H9 (cell line): ENCODE measurements around the gene FXN. TPM values are rescaled to one million over a fixed set of nuclear protein-coding genes. Genes with fewer than 3 reads are reported as not detected.
A peak's percentile ranks its signal among the peaks of the same experiment; 100 is the strongest.
"Not testable (repeated sequence)": the region's sequence is repeated elsewhere in the genome, so short reads cannot be mapped to it uniquely, and the experiment has no call there.

Source experiments
- DNase-seq: peaks from one replicate; pipeline ENCODE4 v3.0.0-alpha.2; 2017
- H2AFZ ChIP-seq: one replicate; pipeline ENCODE4 v1.6.1; 2013; ENCODE audit warnings: mild to moderate bottlenecking, low read length, control low read depth, moderate library complexity
- H2AK5ac ChIP-seq: 2 replicates; pipeline ENCODE4 v1.6.1; 2013; ENCODE audit warnings: low read length, control low read depth, mixed read lengths; ENCODE audit not compliant: insufficient read length
- H2BK120ac ChIP-seq: one replicate; pipeline ENCODE4 v1.6.1; 2013; ENCODE audit warnings: low read depth, mild to moderate bottlenecking, low read length, control low read depth, inconsistent platforms; ENCODE audit not compliant: poor library complexity, severe bottlenecking
- H2BK12ac ChIP-seq: 2 replicates; pipeline ENCODE4 v1.6.1; 2013; ENCODE audit warnings: low read length, control low read depth, mixed read lengths, low read depth; ENCODE audit not compliant: insufficient read length
- H2BK15ac ChIP-seq: 2 replicates; pipeline ENCODE4 v1.6.1; 2013; ENCODE audit warnings: low read depth, low read length, control low read depth
- H2BK20ac ChIP-seq: one replicate; pipeline ENCODE4 v1.6.1; 2013; ENCODE audit warnings: low read depth, mild to moderate bottlenecking, low read length, control low read depth, inconsistent platforms; ENCODE audit not compliant: poor library complexity, severe bottlenecking
- H2BK5ac ChIP-seq: 2 replicates; pipeline ENCODE4 v1.6.1; 2013; ENCODE audit warnings: low read length, control low read depth, mixed read lengths; ENCODE audit not compliant: insufficient read length
- H3K14ac ChIP-seq: 2 replicates; pipeline ENCODE4 v1.6.1; 2013; ENCODE audit warnings: low read length, control low read depth; ENCODE audit not compliant: insufficient read depth
- H3K18ac ChIP-seq: 2 replicates; pipeline ENCODE4 v1.6.1; 2013; ENCODE audit warnings: low read depth, mild to moderate bottlenecking, mixed read lengths, low read length, control low read depth; ENCODE audit not compliant: insufficient read length
- H3K23ac ChIP-seq: 2 replicates; pipeline ENCODE4 v1.6.1; 2013; ENCODE audit warnings: low read length, control low read depth, mixed read lengths, low read depth; ENCODE audit not compliant: insufficient read length
- H3K23me2 ChIP-seq: 2 replicates; pipeline ENCODE4 v1.6.1; 2013; ENCODE audit warnings: low read depth, mild to moderate bottlenecking, mixed read lengths, low read length, control low read depth; ENCODE audit not compliant: insufficient read length, poor library complexity, severe bottlenecking
- H3K27ac ChIP-seq: 2 replicates; pipeline ENCODE4 v1.5.1; 2013; ENCODE audit warnings: low read length, control low read depth, mixed read lengths, low read depth; ENCODE audit not compliant: insufficient read length
- H3K27me3 ChIP-seq: 2 replicates; pipeline ENCODE4 v1.6.1; 2013; ENCODE audit warnings: low read length, control low read depth, inconsistent platforms; ENCODE audit not compliant: insufficient read depth
- H3K4ac ChIP-seq: 2 replicates; pipeline ENCODE4 v1.6.1; 2013; ENCODE audit warnings: low read depth, mild to moderate bottlenecking, control low read depth, inconsistent platforms, low read length, moderate library complexity
- H3K4me1 ChIP-seq: 2 replicates; pipeline ENCODE4 v1.6.1; 2013; ENCODE audit warnings: low read length, control low read depth, inconsistent platforms; ENCODE audit not compliant: insufficient read depth
- H3K4me2 ChIP-seq: 2 replicates; pipeline ENCODE4 v1.6.1; 2013; ENCODE audit warnings: low read length, control low read depth, mixed read lengths; ENCODE audit not compliant: insufficient read length, insufficient read depth
- H3K56ac ChIP-seq: 2 replicates; pipeline ENCODE4 v1.6.1; 2013; ENCODE audit warnings: low read depth, mild to moderate bottlenecking, mixed read lengths, low read length, control low read depth; ENCODE audit not compliant: insufficient read length
- H3K79me1 ChIP-seq: 2 replicates; pipeline ENCODE4 v1.6.1; 2013; ENCODE audit warnings: low read depth, mild to moderate bottlenecking, moderate library complexity, low read length, control low read depth, inconsistent platforms; ENCODE audit not compliant: insufficient read depth, poor library complexity, severe bottlenecking
- H3K79me2 ChIP-seq: 2 replicates; pipeline ENCODE4 v1.6.1; 2013; ENCODE audit warnings: low read length, control low read depth, inconsistent platforms; ENCODE audit not compliant: insufficient read depth
- H3K9ac ChIP-seq: 2 replicates; pipeline ENCODE4 v1.6.1; 2013; ENCODE audit warnings: low read length, control low read depth, mixed read lengths; ENCODE audit not compliant: insufficient read length; ENCODE audit errors: extremely low read depth
- H3K9me3 ChIP-seq: one replicate; pipeline ENCODE4 v1.6.1; 2013; ENCODE audit warnings: low read depth, low read length, inconsistent platforms; ENCODE audit not compliant: control insufficient read depth
- H3T11ph ChIP-seq: one replicate; pipeline ENCODE4 v1.6.1; 2013; ENCODE audit warnings: mild to moderate bottlenecking, low read length, control low read depth, inconsistent platforms
- H4K20me1 ChIP-seq: one replicate; pipeline ENCODE4 v1.6.1; 2013; ENCODE audit not compliant: control insufficient read depth, insufficient read length, insufficient read depth
- H4K5ac ChIP-seq: 2 replicates; pipeline ENCODE4 v1.6.1; 2013; ENCODE audit warnings: low read depth, mild to moderate bottlenecking, mixed read lengths, low read length, control low read depth; ENCODE audit not compliant: insufficient read length
- H4K8ac ChIP-seq: replicated peaks from 2 replicates; pipeline ENCODE4 v1.6.1; 2013; ENCODE audit warnings: low read length, control low read depth, mixed read lengths, low read depth; ENCODE audit not compliant: insufficient read length
- H4K91ac ChIP-seq: 2 replicates; pipeline ENCODE4 v1.6.1; 2013; ENCODE audit warnings: low read depth, mild to moderate bottlenecking, moderate library complexity, mixed read lengths, low read length, control low read depth; ENCODE audit not compliant: insufficient read length
- H3K27ac Mint-ChIP-seq, 3 experiments: 2 replicates in 2 of 3; 3 replicates in 1 of 3; pipeline ENCODE4 v1.8.0; 2020 to 2021; ENCODE audit warnings: mixed read lengths in 3 of 3, mild to moderate bottlenecking in 1 of 3, moderate library complexity in 1 of 3
- H3K27me3 Mint-ChIP-seq: 2 replicates; pipeline ENCODE4 v1.8.0; 2021; ENCODE audit warnings: low read depth, mild to moderate bottlenecking, moderate library complexity, mixed read lengths
- H3K36me3 Mint-ChIP-seq, 3 experiments: 2 replicates in 2 of 3; 3 replicates in 1 of 3; pipeline ENCODE4 v1.8.0; 2020 to 2021; ENCODE audit warnings: low read depth in 3 of 3, mixed read lengths in 3 of 3; ENCODE audit not compliant: insufficient read depth in 1 of 3
- H3K4me1 Mint-ChIP-seq, 2 experiments: 2 replicates each; pipeline ENCODE4 v1.8.0; 2020; ENCODE audit warnings: mixed read lengths in 2 of 2
- H3K4me3 Mint-ChIP-seq, 2 experiments: 2 replicates in 1 of 2; 3 replicates in 1 of 2; pipeline ENCODE4 v1.8.0; 2020 to 2021; ENCODE audit warnings: mild to moderate bottlenecking in 2 of 2, mixed read lengths in 2 of 2, moderate library complexity in 1 of 2
- H3K9me3 Mint-ChIP-seq, 2 experiments: 2 replicates in 1 of 2; 3 replicates in 1 of 2; pipeline ENCODE4 v1.8.0; 2020; ENCODE audit warnings: mild to moderate bottlenecking in 2 of 2, mixed read lengths in 2 of 2, moderate library complexity in 1 of 2
- WGBS: extraction: QIAGEN DNeasy Blood & Tissue Kit; methylation state at CpG from one replicate; pipeline ENCODE4 v1.1.7; 2013; ENCODE audit warnings: missing lambda C conversion rate, low lambda C conversion rate, mixed read lengths; ENCODE audit not compliant: insufficient read length; ENCODE audit errors: extremely low coverage; 5-methylcytosine and 5-hydroxymethylcytosine counted together
- long read RNA-seq: library from polyadenylated mRNA; unstranded; transcript quantifications from one replicate; pipeline ENCODE4 v2.0.0, GENCODE V29; 2020
- total RNA-seq: library from RNA; stranded (reverse); gene quantifications from 2 replicates; pipeline ENCODE4 v1.2.1, GENCODE V29; 2021
- TF ChIP-seq, protein P1 (sequence below): fragments of 200-600 bp; sonication (generic); conservative IDR thresholded peaks from 3 replicates; pipeline ENCODE4 v1.8.0; 2021; ENCODE audit warnings: antibody characterized with exemption, mild to moderate bottlenecking

Gene FXN
- total RNA-seq, result 34.4 and 36.7 TPM in 2 replicates
- long read RNA-seq, full-length matches to known transcripts, result 94 of 102 reads
- long read RNA-seq, partial matches to known transcripts, result 1 of 102 reads
- long read RNA-seq, other reads (novel, unspliced or antisense), result 7 of 102 reads

DNA sequence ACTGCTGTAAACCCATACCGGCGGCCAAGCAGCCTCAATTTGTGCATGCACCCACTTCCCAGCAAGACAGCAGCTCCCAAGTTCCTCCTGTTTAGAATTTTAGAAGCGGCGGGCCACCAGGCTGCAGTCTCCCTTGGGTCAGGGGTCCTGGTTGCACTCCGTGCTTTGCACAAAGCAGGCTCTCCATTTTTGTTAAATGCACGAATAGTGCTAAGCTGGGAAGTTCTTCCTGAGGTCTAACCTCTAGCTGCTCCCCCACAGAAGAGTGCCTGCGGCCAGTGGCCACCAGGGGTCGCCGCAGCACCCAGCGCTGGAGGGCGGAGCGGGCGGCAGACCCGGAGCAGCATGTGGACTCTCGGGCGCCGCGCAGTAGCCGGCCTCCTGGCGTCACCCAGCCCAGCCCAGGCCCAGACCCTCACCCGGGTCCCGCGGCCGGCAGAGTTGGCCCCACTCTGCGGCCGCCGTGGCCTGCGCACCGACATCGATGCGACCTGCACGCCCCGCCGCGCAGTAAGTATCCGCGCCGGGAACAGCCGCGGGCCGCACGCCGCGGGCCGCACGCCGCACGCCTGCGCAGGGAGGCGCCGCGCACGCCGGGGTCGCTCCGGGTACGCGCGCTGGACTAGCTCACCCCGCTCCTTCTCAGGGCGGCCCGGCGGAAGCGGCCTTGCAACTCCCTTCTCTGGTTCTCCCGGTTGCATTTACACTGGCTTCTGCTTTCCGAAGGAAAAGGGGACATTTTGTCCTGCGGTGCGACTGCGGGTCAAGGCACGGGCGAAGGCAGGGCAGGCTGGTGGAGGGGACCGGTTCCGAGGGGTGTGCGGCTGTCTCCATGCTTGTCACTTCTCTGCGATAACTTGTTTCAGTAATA, at the start of gene FXN:
TSS of gene FXN (plus strand) at position 315 of the 871 bp plus-strand sequence. CDS start at position 346, 31 bp downstream.
- Histone ChIP-seq H2BK120ac (no peak within 1 kb of the TSS), H3T11ph (no peak within 1 kb of the TSS), H3K27me3 (no peaks in the 10 kb centered on the region), H3K4ac (no peak within 1 kb of the TSS), H3K4me1 (no peaks in the 10 kb centered on the region), H3K14ac (peak within 1 kb of the TSS; percentile 51; the same call in 1 of the 2 replicates), H4K91ac (no peak within 1 kb of the TSS), H4K8ac (no peak within 1 kb of the TSS), H3K23me2 (peaks cover 5% of the 10 kb centered on the region), H3K4me2 (peak within 1 kb of the TSS; percentile 76), H3K79me1 (no peaks in the 10 kb centered on the region), H3K23ac (no peak within 1 kb of the TSS), H2AFZ (no peak within 1 kb of the TSS), H3K27ac (no peak within 1 kb of the TSS), H2AK5ac (no peak within 1 kb of the TSS), H4K20me1 (no peaks in the 10 kb centered on the region), H2BK20ac (no peak within 1 kb of the TSS), H3K9me3 (no peaks in the 10 kb centered on the region), H3K79me2 (peaks cover 12% of the 10 kb centered on the region), H4K5ac (no peak within 1 kb of the TSS), H3K56ac (no peak within 1 kb of the TSS), H3K9ac (peak within 1 kb of the TSS; percentile 41), H2BK5ac (no peak within 1 kb of the TSS), H2BK15ac (no peak within 1 kb of the TSS), H2BK12ac (no peak within 1 kb of the TSS), H3K18ac (peak within 1 kb of the TSS; percentile 20)
- H3K9me3 Mint-ChIP-seq, result no peaks in the 10 kb centered on the region
- WGBS, result no CpG with 5 or more reads among the region's 75 CpGs
- peak; percentile 83 for DNase-seq
- H3K4me3 Mint-ChIP-seq, result peak within 1 kb of the TSS; percentile 96
- peak within 1 kb of the TSS; percentile 89 to 94 (median 93) for H3K27ac Mint-ChIP-seq
- TF ChIP-seq, protein P1, sequence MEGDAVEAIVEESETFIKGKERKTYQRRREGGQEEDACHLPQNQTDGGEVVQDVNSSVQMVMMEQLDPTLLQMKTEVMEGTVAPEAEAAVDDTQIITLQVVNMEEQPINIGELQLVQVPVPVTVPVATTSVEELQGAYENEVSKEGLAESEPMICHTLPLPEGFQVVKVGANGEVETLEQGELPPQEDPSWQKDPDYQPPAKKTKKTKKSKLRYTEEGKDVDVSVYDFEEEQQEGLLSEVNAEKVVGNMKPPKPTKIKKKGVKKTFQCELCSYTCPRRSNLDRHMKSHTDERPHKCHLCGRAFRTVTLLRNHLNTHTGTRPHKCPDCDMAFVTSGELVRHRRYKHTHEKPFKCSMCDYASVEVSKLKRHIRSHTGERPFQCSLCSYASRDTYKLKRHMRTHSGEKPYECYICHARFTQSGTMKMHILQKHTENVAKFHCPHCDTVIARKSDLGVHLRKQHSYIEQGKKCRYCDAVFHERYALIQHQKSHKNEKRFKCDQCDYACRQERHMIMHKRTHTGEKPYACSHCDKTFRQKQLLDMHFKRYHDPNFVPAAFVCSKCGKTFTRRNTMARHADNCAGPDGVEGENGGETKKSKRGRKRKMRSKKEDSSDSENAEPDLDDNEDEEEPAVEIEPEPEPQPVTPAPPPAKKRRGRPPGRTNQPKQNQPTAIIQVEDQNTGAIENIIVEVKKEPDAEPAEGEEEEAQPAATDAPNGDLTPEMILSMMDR, result peak; percentile 99
- no peaks in the 10 kb centered on the region for H3K27me3 Mint-ChIP-seq
- H3K4me1 Mint-ChIP-seq, result peaks cover 11 to 24% of the 10 kb centered on the region in 2 experiments
- H3K36me3 Mint-ChIP-seq, result peaks cover 0 to 8% (median 1%) of the 10 kb centered on the region in 3 experiments; a peak in 2 of 7 replicates

DNA sequence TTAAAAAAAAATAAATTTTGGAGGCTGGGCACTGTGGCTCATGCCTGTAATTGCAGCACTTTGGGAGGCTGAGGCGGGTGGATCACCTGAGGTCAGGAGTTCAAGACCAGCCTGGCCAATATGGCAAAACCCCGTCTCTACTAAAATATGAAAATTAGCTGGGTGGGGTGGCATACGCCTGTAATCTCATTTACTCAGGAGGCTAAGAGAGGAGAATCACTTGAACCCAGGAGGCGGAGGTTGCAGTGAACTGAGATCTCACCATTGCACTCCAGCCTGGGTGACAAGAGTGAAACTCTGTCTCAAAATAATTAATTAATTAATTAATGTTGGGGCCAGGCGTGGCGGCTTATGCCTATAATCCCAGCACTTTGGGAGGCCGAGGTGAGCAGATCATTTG, 48.6 kb upstream of the FXN start:
- H2AFZ ChIP-seq, result not testable (repeated sequence)

More for the DNA sequence above, 48.6 kb upstream of the FXN start:
- H4K20me1 ChIP-seq, H3K79me1 ChIP-seq, H2BK120ac ChIP-seq, H3K9me3 ChIP-seq, H3K18ac ChIP-seq, H3K9ac ChIP-seq, H3K27me3 Mint-ChIP-seq, H4K91ac ChIP-seq, H2BK5ac ChIP-seq, H4K8ac ChIP-seq, H2AK5ac ChIP-seq, H3K14ac ChIP-seq, H2BK12ac ChIP-seq, H3K27ac ChIP-seq, H3K4me1 Mint-ChIP-seq, H3K36me3 Mint-ChIP-seq, H4K5ac ChIP-seq, DNase-seq, H3T11ph ChIP-seq, H3K4me3 Mint-ChIP-seq, H3K27ac Mint-ChIP-seq, H3K27me3 ChIP-seq, H2BK15ac ChIP-seq, H3K9me3 Mint-ChIP-seq, H3K23me2 ChIP-seq, H3K4me1 ChIP-seq, H3K4ac ChIP-seq, H3K4me2 ChIP-seq, H3K56ac ChIP-seq, H3K23ac ChIP-seq, H2BK20ac ChIP-seq, H3K79me2 ChIP-seq: not testable (repeated sequence)
- WGBS, result no CpG with 5 or more reads among the region's 7 CpGs
